Ascending aorta (tissue), 2 donors: ENCODE results near the gene LYPD3. TPM values are rescaled to one million over a fixed set of nuclear protein-coding genes. Genes with fewer than 3 reads are reported as not detected.

Source experiments
- DNase-seq, 2 donors: peaks; one replicate each; pipeline ENCODE4 v3.0.0-alpha.2; 2019; ENCODE audit warnings: low spot score in 2 of 2
- H3K27ac ChIP-seq, 2 donors: fragments of 200-600 bp; sonication (generic); one replicate each; pipeline ENCODE4 v1.5.1; 2016 to 2017; ENCODE audit warnings: mild to moderate bottlenecking in 1 of 2
- H3K27me3 ChIP-seq: fragments of 200-600 bp; sonication (generic); one replicate; pipeline ENCODE4 v1.5.1; 2017
- H3K36me3 ChIP-seq, 2 donors: fragments of 200-600 bp; sonication (generic); one replicate each; pipeline ENCODE4 v1.5.1; 2016
- H3K4me1 ChIP-seq, 2 donors: fragments of 200-600 bp; sonication (generic); one replicate each; pipeline ENCODE4 v1.5.1; 2016 to 2017; ENCODE audit warnings: mild to moderate bottlenecking in 1 of 2
- H3K4me3 ChIP-seq, 2 donors: fragments of 200-600 bp; sonication (generic); one replicate each; pipeline ENCODE4 v1.5.1; 2016 to 2017; ENCODE audit warnings: mild to moderate bottlenecking in 1 of 2
- H3K9me3 ChIP-seq, 2 donors: fragments of 200-600 bp; sonication (generic); one replicate each; pipeline ENCODE4 v1.5.1; 2016
- CTCF ChIP-seq, 3 experiments: fragments of 200-600 bp in 2 of 3; fragments of 450-650 bp in 1 of 3; sonication (generic) in 2 of 3; IDR thresholded peaks; one replicate each; pipeline ENCODE4 v1.5.1; 2016 to 2019; ENCODE audit warnings: antibody characterized with exemption in 3 of 3, mild to moderate bottlenecking in 1 of 3, moderate library complexity in 1 of 3
- intact Hi-C: fragments of 100-400 bp; cut with DNase I; formaldehyde crosslinking; loops from one replicate; pipeline ENCODE4 v1.15.1; 2023
- total RNA-seq: library from RNA; depleted of rRNA; stranded (reverse); fragments of >200 nt; gene quantifications from one replicate; pipeline ENCODE4 v1.1.0, GENCODE V29; 2016

LYPD3 gene
- total RNA-seq, 1 donor from 2014 or later: not detected

- TF ChIP-seq CTCF (IDR thresholded peaks at IDR 0.05): no peak
- Histone ChIP-seq H3K36me3 (no peaks in the 10 kb centered on the region), H3K27me3 (no peaks in the 10 kb centered on the region), H3K4me1 (no peaks in the 10 kb centered on the region), H3K27ac (no peak overlapping the region), H3K4me3 (no peak overlapping the region), H3K9me3 (no peaks in the 10 kb centered on the region)
- intact Hi-C loops: no loop called here
- DNase-seq: no peak
Observed at GRCh38 chr19:43422689-43423066, 42.7 kb downstream of the LYPD3 start.

DNA sequence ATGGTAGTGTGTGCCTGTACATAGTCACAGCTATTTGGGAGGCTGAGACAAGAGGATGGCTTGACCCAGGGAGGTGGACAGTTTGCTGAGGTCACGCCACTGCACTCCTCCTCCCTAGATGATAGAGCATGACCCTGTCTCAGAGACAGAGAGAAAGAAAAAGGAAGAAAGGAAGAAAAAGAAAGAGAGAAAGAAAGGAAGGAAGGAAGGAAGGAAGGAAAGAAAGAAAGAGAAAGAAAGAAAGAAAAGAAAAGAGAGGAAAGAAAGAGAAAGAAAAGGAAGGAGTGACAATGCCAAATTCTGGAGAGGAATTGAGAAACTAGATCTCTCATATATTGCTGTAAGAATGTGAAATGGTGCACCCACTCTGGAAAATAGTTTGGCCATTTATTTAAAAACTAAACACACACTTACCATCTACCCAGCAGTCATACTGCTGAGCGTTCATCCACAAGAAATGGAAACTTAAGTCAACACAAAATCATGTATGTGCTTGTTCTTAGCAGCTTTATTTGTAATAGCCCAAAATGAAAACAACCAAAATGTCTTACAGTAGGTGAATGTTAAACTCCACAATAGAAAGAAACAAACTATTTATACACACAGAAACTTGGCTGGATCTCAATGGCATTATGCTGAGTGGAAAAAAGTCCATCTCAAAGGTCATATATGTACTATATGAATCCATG lies 43.3 kb downstream of the LYPD3 start:
- H3K9me3 ChIP-seq: no peaks in the 10 kb centered on the region
- TF ChIP-seq CTCF (IDR thresholded peaks at IDR 0.05): no peak
- no peaks in the 10 kb centered on the region for H3K27me3 ChIP-seq
- H3K4me3 ChIP-seq: no peak overlapping the region
- no peaks in the 10 kb centered on the region for H3K4me1 ChIP-seq
- H3K27ac ChIP-seq: no peak overlapping the region
- DNase-seq: no peak
- intact Hi-C loops: no loop called here
- H3K36me3 ChIP-seq: no peaks in the 10 kb centered on the region

- no peaks in the 10 kb centered on the region for H3K4me1 ChIP-seq
- no peak for TF ChIP-seq CTCF (IDR thresholded peaks at IDR 0.05)
- H3K27me3 ChIP-seq: no peaks in the 10 kb centered on the region
- no peak overlapping the region for H3K27ac ChIP-seq
- no peak for DNase-seq
- H3K36me3 ChIP-seq: no peaks in the 10 kb centered on the region
- no peak overlapping the region for H3K4me3 ChIP-seq
- H3K9me3 ChIP-seq: no peaks in the 10 kb centered on the region
- intact Hi-C loops: no loop called here
Observed at GRCh38 chr19:43420954-43421353, 44.5 kb downstream of the LYPD3 start.

DNA sequence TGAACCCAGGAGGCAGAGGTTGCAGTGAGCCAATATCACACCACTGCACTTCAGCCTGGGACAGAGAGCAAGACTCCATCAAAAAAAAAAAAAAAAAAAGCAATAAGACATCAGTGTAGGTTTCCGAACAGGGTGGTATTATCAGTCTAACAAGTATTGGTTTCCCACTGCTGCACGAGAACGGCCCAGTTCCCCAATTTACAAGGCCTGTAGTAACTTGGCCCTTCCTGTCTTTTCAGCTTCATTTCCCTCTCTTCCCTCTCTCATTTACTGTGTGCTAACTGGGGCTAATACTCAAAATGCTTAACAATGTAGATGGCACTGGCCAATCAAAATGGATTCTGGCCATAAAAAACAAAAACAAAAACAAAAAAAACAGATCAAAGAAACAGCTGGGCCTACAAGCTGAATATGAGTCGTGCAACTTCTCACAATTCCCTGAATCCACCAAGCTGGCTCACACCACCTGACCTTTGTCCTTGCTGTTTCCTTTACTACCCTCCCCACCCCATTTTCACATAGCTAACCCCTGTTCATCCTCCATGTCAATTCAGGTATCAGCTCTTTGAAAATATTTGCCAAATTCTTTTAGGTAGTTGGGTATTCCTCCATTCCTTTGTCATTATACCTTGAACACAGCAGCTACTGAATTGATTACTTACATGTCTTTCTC lies 48.3 kb downstream of the LYPD3 start:
- no peak overlapping the region for H3K27ac ChIP-seq
- H3K36me3 ChIP-seq: no peaks in the 10 kb centered on the region
- H3K4me3 ChIP-seq: no peak overlapping the region
- no peak for TF ChIP-seq CTCF (IDR thresholded peaks at IDR 0.05)
- H3K27me3 ChIP-seq: no peaks in the 10 kb centered on the region
- no peak for DNase-seq
- H3K4me1 ChIP-seq: no peaks in the 10 kb centered on the region
- no peaks in the 10 kb centered on the region for H3K9me3 ChIP-seq
- intact Hi-C loops: no loop called here

DNA sequence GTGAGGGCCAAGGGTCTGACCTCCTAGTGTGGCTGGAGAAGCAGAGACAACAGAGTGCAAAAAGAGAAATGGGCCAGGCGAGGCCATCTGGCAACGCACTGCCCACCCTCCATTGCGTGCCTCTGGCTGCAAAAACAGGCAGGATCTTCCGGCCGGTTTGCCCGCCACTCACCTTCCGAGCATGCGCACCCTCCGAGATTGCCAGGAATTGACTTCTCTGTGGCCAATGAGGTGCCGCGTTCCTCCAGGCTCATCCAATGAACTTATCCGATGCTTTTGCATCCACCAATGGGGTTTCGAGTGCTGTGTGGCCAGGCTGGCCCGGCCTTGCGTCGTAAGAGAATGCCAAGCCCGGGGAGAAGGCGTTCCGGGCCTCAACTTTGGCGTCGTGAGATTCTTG lies 50.9 kb downstream of the LYPD3 start, which contains the start of gene TEX101:
TSS of gene TEX101 (plus strand) at position 337 of the 400 bp plus-strand sequence. CDS start 1,030 bp downstream, outside the sequence.
- Histone ChIP-seq H3K36me3 (no peaks in the 10 kb centered on the region), H3K27me3 (no peaks in the 10 kb centered on the region), H3K4me3 (no peak within 1 kb of the TSS), H3K4me1 (no peaks in the 10 kb centered on the region), H3K9me3 (no peaks in the 10 kb centered on the region), H3K27ac (no peak within 1 kb of the TSS)
- no peak for TF ChIP-seq CTCF (IDR thresholded peaks at IDR 0.05)
- intact Hi-C loops: no loop called here
- no peak for DNase-seq
